Activated T-cell treated with anti-CD3 and anti-CD28 coated beads, Interleukin-2, amount 50 U/mL, for 48 hours (primary cell): ENCODE measurements around the gene DARS1.
"Not testable (repeated sequence)": the region's sequence is repeated elsewhere in the genome, so short reads cannot be mapped to it uniquely, and the experiment has no call there.

ENCODE experiments used
- DNase-seq, 2 experiments: peaks; one replicate each; pipeline ENCODE4 v3.0.0-alpha.2; 2020

Gene DARS1

DNA sequence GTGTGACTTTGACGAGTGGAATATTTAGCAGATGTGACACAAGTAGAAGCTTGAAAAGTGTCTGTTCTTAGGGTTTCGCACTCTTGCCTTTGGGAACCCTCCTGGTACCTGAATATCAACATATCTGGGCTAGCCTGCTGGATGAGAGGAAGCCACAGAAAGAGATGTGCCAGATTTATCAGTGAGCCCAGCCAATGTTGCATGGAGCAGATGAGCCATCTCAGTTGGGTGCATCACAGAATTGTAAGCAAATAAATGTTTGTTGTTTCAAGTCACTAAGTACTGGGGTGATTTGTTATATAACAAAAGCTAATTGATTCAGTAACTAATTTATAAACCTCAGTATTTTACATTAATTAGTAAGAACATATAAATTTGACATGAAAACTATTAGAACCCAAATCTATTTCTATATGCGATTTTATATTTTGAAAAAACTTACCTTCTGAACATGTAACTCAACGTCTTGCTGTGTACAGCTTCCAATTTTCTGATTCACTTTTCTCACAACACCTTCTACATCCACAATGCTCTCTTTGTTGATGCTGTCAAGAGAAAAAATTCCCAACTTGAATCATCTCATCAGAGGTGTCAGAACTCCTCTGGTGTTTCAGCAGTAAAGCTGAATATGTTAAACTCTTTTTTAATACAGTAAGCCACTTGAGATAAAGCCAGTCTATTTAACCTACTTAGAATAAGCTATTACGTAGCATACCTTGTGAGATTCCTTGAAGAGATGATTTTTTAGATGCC is 42.3 kb downstream of the DARS1 start:
- no peak for DNase-seq

DNA sequence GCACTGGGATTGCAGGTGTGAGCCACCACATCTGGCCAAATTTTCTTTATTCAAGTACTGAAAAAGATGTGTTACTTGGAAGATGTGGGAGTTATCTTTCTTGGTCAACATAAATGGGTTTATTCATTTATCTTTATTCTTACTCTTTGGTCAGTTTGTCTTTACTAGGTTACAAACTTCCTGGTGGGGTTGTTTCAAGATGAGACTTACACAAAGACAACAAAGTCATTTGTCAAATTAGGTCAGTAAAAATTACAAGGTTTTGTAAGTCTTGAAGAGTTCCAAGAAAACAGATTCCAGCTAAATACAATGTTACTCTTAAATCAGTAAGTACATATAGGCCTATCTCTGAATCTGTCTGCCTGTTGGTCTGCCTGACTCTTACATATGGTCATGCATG is 48.9 kb downstream of the DARS1 start:
- DNase-seq, result no peak

DNA sequence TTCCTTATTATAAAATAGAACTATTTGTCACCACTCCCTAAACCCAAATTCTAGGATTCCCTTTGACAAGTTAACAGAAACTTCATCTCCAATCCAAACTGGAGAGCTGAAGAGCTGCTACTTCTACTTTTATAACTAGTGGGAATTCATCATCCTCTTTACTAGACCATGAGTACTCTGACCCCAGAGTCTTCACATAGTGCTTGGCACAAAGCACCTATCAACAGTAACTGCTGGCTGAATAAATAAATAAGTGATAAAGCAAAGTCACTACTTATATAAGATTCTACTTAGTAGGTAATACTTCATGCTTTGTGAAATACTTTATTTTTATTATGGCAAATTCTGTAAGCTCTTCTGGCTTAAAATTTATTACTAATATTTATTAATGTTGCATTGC is 49.5 kb downstream of the DARS1 start:
- no peak for DNase-seq

DNA sequence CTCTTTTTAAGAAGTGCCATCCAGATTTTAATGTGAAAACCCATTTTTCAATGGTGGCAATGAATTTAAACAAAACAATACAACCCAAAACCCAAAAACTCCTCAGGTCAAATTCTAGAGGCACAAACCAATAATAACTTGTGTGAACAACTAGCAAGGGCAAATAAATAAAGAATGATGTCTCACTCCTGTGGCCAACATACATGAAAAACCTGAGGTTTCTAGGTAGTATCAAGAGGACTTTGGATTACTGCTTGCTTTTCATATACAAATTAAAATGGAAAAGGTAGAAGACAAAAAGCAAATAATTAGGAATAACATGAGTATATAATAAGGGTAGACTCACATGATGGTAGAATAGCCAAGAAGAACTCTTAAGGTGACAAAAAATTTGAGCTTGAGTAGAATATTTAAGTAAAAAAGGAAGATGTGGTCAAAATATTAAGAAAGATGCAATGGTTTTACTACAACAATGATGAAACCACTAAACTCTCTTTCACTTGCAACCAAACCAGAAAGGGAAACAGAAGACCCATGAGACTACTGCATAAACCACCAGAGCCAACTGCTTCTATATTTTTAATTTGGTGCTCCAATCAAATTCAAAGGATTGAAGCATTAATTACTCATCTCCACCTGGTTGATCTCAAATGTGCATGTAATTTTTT is 53.5 kb downstream of the DARS1 start:
- no peak for DNase-seq

DNA sequence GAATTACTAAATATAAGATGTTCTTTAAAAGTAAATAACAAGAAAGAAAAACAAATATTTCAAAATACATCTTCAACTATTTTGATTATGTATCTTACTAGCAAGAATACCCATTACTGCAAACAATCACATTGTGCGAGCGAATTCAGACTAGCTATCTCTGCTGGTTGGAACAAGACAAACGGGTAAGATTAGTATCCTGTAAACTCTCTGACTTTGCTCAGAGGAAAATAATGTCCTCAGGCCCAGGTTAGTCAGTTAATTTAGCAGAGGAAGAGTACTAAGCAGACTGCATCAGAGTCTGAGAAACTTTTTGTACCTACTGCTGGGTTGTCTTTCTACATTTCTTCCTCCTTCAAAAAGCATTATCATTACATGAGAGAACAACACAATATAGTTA is 58.8 kb downstream of the DARS1 start:
- no peak for DNase-seq

DNA sequence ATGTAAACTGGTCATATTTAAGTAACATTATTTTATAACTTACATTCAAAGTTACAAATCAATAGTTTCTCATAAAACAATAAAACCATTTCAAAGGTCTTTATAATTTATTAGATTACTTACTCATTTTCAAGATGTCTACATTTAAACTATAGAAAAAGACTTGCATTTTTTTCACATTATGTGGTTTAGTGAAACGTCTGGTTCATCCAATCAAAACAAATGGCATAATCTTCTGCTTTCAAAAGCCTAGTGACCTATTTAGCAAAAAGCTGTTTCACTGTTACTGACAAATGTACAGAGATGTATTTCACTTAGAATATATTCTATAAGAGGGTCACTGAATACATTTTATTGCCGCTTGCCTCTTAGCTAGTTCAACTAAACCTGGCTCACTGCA is 59.9 kb downstream of the DARS1 start:
- no peak for DNase-seq

DNA sequence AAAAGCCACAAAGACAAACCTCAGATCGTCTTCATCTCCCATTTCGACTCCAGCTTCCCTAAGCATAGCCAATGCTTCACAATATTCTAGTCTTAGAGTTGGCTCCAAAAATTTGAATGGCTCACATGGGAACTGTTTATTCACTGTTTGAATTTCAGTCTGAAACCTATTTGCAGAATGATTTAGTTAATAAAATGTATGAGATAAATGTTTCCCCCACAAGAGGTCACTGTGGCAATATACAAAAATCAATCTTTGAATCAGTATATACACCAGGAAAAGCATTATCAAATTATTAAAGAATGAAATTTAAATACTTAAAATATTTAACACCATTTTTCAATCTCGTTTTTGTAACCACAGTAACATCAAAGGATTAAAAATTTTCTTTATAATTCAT is 69.2 kb downstream of the DARS1 start:
- DNase-seq, result no peak

DNA sequence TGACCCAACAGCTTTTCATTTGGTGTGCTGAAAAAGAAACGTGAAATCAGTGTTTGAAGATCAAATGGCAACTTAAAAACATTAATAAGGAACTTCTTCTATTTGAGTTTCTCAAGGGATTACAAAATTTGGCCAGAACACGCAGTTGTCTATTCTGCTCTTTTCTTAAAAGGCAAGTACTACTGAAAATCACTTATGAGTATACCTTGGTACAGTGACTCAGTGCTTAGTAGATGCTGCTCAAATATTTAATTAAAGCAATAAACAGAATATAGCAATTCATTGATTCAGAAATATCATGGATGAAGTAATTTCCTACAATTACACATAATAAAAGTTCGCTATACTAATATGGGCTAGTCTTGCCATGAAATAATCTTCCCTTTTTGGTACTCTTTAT is 70.9 kb downstream of the DARS1 start:
- no peak for DNase-seq

DNA sequence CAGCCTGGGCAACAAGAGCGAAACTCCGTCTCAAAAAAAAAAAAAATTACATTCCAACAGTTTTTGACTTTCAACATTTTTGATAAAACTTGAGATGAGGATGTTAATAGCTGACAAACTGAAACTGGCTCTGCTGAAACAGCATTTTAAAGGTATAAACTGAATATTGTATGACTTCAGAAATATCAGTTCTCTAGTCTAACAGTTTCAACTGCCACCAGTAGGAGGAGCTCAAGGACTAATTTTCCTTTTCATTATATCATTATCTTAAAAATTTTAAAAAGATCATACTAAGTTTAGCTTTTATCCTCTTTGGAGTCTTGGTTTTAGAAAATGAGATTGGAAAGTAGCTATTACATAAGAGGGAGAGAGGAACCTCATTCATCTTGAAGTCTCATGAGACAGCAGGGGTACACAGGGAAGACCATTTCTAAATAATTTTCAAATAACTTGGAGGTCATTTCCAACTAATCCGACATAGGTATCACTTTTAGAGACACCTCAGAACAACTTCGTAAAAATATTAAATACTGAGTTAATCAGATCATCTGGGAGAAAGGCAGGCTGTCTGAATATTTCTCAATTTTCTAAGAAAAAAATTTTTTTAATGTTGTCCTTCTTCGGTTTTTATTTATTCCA is 71.6 kb downstream of the DARS1 start:
- DNase-seq, result no peak

DNA sequence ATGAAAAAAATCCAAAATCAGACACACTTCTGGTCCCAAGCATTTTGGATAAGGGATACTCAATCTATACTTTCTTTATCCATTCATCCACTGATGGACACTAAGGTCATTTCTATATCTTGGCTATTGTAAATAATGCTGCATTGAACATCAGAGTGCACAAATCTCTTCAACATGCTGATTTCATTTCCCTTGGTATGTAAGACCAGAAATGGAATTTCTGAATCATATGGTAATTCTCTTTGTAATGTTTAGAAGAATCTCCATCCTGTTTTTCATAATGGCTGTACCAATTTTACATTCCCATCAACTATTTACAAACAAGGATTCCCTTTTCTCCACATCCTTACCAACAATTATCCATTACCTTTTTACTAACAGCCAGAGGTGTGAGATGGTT is 75.5 kb downstream of the DARS1 start:
- no peak for DNase-seq

DNA sequence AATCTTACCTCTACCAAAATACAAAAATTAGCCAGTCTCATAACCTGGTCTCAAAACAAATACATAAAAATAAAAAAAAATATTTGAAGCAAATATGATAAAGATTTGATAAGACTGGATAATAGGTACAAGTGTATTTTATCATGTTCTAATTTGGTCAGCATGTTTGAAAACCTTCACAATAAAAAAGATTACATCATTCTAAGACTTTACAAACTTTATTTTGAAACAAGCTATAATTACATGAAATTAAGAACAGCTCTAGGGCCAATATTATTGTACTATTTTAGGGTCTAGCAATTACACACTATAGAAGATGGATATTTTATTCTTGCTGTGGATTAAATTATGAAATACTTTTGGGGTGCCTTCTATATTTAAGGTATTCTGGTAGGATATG is 79.7 kb downstream of the DARS1 start:
- DNase-seq, result no peak

DNA sequence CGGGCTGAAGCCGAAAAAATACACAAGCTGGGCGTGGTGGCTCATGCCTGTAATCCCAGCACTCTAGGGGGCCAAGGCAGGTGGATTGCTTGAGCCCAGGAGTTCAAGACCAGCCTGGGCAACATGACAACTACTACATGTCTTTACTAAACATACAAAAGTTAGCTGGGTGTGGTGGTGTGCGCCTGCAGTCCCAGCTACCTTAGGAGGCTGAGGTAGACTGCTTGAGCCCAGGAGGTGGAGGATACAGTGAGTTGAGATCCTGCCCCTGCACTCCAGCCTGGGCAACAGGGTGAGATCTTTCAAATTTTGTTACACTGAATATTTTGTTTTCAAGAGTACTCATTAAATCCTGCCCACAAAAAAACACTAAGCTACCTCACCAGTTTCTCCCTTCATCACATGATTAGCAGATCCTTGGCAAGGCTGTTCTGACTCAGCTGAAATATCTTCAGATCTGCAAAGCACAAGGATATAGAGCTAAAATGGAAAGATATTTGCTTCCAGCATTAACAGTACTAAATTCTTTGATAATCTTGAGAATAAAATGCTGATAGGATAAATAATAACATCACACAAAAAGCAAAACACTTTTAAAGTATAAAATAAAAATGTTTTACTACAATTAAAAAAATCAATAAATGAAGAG is 81.0 kb downstream of the DARS1 start:
- DNase-seq, result no peak

DNA sequence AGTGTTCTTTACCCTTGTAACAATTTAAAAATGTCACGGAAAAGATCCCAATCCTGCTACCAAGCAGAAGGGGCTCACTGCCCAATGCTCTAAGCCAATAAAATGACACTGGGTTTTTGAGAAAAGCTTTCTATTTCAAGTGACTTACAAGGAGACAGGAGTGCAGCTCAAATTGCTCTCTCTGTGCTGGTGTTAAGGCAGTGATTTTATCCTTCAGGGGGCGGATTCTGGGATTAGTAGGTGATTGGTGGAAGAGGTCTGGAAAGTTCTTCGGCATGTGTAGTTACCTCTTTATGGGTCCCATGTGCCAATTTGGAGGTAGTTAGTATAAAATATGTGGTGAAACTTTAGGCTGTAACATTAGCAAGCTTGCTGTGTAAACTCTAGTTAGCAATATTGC is 81.8 kb downstream of the DARS1 start:
- no peak for DNase-seq

DNA sequence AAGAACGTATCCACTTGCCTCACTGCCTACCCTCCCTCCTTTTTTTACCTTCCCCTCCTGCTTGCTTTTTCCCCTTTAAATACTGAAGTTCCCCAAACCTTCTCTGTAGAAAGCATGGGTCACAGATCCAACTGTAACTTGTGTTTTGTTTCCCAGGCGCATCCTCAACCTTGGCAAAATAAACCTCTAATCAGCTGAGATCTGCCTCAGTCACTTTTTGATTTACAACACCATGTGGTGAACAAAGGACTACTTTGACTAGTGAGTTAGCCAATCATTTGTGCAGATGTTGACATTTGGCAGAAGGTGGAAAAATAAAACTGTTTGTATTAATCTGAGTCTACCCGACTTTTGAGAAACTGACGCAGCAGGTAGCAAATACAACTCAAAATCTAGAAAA is 85.9 kb downstream of the DARS1 start:
- DNase-seq, result no peak

DNA sequence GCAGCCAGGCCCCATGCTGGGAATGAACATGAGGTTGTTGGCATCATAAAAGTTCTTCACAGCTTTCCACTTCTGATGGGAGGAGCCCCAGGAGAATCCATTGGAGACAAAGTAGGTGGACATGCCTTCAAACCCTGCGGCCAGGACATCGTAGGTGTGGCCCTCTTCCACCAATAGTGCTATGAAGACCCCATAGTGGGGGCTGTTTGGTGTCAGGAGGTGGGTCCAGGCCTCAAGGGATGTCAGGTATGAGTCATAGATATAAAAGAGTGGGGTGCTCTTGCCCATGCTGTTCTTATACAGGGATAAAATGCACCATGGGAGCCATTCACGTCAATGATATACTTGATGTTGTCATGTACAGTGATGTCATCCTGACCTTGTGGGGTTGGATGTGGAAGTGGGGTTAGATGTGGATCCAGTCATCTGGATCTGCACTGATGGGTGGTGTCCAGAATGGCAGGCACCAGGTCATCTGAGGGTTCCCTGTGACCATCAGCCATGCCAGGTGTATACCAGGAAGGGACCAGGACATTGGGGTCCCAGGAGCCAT is 87.1 kb downstream of the DARS1 start:
- no peak for DNase-seq

DNA sequence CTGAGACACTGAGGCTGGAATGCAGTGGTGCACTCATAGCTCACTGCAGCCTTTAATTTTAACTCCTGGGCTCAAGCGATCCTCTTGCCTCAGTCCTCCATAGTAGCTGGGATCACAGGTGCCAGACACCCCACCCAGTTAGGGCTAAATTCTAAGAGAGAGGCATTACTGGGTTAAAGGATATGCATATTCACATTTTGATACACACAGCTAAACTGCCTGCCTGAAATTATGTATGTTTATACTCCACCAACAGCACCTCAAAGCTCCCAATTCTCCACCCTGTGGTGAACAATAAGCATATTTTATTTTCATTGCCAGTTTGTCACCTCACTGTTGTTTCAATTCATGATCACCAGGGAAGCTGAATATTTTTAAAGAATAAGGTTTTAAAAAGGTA is 90.5 kb downstream of the DARS1 start:
- no peak for DNase-seq

DNA sequence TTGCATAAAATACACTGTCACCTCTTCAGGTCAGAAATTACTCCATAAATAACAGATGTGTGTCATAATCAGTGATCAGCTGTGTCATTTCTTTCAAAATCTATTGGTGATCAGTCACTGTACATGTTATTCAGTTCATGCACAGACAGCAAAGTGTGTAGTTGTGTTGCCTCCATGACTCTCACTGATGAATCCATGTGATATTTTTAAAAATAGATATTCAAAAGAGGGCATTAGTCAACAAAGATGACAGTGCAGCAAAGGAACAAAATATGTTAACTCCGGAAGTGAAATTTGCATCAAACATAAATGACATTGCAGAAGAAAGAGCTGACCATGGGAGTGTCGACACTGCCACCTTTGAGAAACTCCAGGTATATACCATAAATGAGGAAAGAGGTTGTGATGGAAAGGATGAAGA is 92.0 kb downstream of the DARS1 start:
- DNase-seq, result no peak

DNA sequence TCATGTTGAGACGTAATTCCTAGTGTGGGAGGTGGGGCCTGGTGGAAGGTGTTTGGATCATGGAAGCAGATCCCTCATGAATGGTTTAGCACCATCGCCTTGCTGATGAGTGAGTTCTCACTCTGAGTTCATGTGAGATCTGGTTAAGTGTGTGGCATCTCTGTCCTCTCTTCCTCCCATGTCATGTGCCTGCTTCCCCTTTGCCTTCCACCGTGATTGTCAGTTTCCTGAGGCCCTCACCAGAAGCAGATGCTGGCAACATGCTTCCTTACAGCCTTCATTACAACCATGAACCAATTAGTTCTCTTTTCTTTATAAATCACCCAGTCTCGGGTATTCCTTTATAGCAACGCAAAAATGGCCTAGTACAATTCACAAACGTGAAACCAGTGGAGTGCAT is 94.6 kb downstream of the DARS1 start:
- DNase-seq, result no peak

DNA sequence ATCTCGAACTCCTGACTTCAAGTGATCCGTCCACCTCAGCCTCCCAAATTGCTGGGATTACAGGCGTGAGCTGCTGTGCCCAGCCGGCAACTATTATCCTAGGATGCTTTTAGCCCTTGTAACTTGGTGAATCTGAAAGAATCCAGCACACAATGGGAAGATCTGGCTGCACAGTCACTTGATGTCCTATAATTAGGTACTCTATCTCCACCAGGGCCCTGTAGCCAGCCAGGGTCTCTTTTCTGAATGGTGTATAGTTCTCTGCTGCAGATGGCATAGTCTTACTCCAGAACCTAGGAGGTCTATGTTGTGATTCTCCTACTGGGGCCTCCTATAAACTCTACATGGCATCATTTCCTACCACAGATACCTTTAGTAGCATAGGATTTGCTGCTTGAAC is 95.3 kb downstream of the DARS1 start:
- no peak for DNase-seq

DNA sequence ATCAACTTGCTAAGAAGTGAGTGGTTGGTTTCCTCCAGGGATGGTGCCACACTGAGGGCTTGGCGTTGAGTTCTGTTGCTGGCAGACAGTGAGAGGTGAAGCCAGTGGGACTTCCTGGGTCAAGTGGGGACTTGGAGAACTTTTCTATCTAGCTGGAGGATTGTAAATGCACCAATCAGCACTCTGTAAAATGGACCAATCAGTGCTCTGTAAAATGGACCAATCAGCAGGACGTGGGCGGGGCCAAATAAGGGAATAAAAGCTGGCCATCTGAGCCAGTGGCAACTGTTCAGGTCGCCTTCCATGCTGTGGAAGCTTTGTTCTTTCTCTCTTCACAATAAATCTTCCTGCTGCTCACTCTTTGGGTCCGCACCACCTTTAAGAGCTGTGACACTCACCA is 96.8 kb downstream of the DARS1 start:
- not testable (repeated sequence) for DNase-seq

DNA sequence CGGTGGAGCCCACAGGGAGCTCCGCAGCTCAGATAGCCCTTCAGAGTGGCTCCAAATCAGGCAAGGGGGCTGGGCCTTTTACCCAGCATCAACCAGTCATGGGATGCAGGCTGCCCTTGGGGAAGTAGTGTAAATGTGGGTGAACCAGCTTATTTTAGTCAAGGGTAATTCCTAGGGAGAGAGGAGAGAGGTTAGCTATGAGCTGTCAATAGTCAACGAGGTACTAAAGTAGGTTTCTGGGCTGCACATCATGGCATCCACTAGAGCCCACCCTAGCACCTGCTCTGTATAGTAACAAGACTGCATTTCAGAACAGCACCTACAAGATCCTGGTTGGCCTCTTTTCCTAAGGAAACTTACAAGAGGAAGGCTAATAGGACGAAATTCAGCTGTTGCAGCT is 99.7 kb downstream of the DARS1 start:
- DNase-seq, result no peak

DNA sequence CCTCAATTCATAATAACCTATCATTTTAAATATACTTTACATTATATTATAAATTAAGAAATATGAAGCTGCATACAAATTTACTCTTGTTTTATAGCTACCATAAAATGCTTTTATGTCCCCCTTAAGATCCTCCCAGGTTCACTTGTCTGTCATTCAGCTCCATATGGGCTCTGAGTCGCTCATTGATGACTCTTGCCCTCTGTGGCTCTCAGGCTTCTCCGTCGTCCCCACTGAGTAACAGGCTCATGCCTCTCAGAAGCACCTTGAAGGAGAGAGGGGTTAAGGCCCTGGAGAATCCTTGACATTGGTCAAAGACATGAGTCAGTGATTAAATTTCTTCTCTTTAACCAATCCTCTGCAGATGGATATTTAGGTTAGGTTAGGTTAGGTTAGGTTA is 103.0 kb downstream of the DARS1 start:
- no peak for DNase-seq

DNA sequence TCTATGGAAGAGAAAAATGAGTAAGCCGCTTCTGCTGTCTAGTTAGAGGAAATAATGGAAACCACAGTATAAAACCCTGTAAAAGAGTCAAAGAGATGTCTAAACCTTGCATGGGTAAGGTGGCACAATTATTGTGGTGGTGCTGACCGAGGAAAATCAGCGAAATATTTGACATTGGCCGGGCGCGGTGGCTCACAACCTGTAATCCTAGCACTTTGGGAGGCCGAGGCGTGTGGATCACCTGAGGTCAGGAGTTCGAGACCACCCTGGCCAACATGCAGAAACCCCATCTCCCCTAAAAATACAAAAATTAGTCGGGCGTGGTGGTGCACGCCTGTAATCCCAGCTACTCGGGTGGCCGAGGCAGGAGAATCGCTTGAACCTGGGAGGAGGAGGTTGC is 108.7 kb downstream of the DARS1 start:
- peak in 1 of 2 experiments; percentile 39 for DNase-seq
